Measurements from ENCODE around the gene MYL7.

GRCh38 chr7:44155191-44156185, 14.4 kb upstream of the MYL7 start:
- TF ChIP-seq CTCF (IDR thresholded peaks at IDR 0.05) (no peak), POLR2A (IDR thresholded peaks at IDR 0.05) (no peak)

All from esophagus squamous epithelium (tissue), 4 donors.